Esophagus mucosa (tissue), 1 donor: Measurements from ENCODE around the gene PPP3R1. TPM values are rescaled to one million over a fixed set of nuclear protein-coding genes. Genes with fewer than 3 reads are reported as not detected.

Experiments
- ATAC-seq: fragments of 200-7000 bp; cut with Tn5 transposase; one replicate; pipeline ENCODE4 v1.9.1; 2020
- total RNA-seq: library from RNA; stranded (reverse); gene quantifications from one replicate; pipeline ENCODE4 v1.2.4, GENCODE V29; 2023
- donor health status: DM: yes; HTN: yes; CAD: no.

Gene PPP3R1
- total RNA-seq, 1 donor from 2014 or later, result 40.8 TPM

GRCh38 chr2:68230241-68231060 lies 21.9 kb downstream of the PPP3R1 start:
- ATAC-seq, result no peak

DNA sequence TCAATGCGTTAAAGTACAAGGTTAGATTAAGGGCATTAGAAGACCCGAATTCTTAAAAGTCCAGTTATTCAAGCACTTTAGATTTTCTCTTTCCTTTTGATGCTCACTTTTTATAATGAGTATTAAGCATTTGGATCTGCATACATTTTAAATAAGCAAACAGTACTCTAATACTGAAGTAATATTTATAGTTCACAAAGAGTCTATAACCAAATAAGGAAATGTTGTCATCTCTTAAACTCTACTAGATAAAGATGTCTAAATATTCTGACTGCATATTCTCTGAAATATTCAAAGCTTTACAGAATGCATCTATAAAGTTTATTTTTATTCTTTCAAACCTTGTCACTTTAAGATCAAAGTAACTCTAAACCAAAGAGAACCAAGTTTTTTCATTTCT lies 25.5 kb downstream of the PPP3R1 start:
- no peak for ATAC-seq

GRCh38 chr2:68225119-68225632 lies 27.2 kb downstream of the PPP3R1 start:
- ATAC-seq, result peak; percentile 33

- ATAC-seq, result no peak
These were observed 28.9 kb downstream of the PPP3R1 start for GRCh38 chr2:68223419-68223818.

DNA sequence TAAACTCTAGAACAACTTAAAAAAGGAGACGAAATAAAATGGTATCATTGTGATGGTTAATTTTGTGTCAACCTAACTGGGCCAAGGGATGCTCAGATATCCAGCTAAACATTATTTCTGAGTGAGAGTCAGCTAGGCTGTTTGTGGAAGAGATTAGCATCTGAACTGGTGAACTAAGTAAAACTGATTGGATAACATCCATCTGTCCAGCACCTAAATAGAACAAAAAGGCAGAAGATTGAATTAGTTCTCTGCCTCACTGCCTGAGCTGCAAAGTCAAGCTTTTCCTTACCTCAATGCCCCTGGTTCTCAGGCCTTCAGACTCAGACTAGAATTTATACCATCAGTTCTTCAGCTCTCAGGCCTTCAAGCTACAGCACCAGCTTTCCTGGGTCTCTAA lies 30.0 kb downstream of the PPP3R1 start:
- ATAC-seq, result no peak

DNA sequence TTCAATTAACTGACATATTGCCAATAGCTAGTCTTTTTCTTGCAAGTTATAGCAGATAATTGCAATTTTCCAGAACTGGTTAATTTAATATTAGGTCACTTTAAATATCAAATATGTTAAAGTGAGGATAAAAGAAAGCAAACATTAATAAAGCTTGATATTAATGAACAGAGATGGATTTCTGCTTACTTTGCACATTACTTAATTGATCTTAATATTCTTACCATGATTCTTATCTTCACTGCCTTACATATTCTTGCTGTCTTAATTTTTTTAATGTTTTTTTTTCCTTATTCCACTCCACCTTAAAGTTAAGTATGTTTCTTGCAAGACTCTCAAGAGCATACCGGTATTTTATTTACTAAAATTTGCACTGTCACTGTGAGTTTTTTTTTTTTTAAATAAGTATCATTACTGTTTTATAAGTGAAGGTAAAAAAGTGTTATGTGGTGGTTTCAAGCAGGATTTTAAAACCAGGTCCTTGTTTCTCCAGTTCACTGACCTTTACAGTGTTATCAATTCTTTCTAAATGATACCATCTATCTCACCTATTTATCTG lies 33.9 kb downstream of the PPP3R1 start:
- ATAC-seq, result no peak

DNA sequence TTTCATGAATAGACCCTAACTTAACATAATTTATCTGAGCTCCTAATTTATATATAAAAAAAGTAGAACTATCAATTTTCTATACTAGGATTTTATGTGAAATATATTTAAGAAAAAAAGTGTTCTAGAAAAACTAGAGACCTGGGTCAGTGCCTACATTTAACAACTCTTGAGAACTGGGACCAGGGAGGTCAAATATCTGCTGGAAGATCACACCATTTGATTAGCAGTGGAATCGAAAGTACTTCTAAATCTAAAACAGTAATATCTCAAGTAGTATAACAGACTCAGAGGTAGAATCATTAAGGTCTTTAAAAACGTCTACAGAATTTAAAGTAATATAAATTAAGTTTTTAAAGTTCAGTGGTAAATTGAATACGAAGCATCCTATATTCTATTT lies 34.6 kb downstream of the PPP3R1 start:
- ATAC-seq, result no peak

DNA sequence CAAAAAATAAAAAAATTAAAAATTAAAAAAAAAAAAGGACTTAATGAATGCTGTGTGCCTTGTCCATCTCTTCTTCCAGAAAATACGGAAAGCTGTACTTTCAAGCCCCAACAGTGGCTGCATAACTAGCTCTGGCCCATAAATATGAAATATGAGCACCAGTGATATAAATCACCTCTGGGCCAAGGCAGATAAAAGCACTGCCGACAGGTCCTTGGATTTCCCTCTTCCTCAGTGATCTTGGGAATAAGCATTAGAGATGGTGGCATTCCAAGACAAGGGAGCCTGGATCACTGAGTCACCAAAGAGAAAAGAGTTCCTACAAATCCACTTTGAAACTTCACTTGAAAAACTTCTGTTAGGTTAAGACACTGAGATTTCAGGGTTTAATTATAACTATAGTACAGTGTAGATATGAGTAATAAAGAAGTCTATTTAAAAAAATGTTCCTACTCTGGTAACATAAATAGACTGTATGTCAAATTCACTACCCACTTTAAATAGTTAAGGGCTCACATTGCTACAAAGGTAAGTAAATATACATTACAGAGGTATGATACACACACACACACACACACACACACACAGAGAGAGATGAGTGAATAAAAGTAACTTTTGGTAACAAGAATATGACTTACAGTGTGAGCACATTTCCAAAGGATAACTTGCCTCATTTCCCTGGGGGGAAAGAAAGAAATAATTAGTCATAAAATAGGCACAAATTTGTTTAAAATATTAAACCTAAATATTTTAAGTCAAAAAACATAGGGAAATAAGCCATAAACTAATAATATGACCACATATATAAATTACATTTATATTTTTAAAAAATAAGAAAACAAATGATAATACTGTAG lies 35.6 kb downstream of the PPP3R1 start:
- ATAC-seq, result no peak

- ATAC-seq, result no peak
These were observed 38.0 kb downstream of the PPP3R1 start for GRCh38 chr2:68214381-68214780.

- ATAC-seq, result no peak
These were observed 45.5 kb downstream of the PPP3R1 start for GRCh38 chr2:68206793-68207192.

DNA sequence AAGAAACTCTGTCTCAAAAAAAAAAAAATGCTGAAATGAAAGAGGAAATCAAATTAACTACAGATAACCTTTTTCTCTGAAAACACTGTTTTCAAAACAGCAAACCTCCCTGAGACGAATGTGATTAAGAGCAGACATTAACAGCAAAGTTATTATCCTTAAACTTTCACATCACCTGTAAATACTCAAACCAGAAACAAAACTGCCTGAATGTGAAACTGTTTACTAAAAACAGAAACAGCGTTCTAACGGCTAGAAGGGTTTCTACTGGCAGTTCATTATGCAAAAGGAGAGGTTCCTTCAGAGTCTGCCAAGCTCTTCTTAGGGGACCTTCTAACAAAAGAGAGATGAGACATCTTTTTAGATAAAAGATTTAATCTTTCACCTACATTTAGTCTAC lies 48.7 kb downstream of the PPP3R1 start:
- no peak for ATAC-seq

DNA sequence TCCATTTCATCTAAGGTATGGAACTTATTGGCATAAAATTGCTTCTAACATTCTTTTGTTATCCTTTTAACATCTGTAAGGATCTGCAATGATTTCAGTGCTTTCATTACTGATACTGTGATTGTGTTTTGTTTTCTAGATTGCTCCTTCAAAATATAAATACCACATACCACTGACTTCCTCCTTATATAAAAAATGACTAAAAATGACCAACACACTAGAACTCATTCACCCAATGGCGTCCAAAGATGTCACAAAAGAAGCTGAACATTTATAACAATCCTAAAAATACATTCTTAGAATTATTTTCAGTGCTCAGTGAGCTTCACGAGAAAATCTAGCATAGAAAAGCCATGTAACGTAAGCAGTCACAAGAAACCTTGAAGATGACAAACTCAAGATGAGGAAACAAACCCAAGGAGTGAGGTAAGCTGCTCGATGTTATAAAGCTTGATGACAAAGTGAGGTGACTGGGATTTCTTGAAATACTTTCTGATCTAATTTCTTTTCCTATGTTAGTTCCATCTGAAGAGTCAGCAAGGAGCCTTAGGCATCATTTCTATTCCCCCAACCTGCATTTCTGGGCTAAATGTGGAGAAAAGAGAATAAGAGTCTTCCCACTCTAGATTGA lies 52.1 kb downstream of the PPP3R1 start:
- no peak for ATAC-seq

GRCh38 chr2:68196120-68196716 lies 56.1 kb downstream of the PPP3R1 start:
- ATAC-seq, result no peak

- no peak for ATAC-seq
These were observed 57.2 kb downstream of the PPP3R1 start for GRCh38 chr2:68195096-68195495.

- ATAC-seq, result no peak
These were observed 58.5 kb downstream of the PPP3R1 start for GRCh38 chr2:68193787-68194372.

GRCh38 chr2:68193144-68193543 lies 59.2 kb downstream of the PPP3R1 start:
- ATAC-seq, result no peak

GRCh38 chr2:68190991-68191731 lies 61.2 kb downstream of the PPP3R1 start:
- ATAC-seq, result peak; percentile 95

GRCh38 chr2:68189991-68190784 lies 62.1 kb downstream of the PPP3R1 start:
- no peak for ATAC-seq

DNA sequence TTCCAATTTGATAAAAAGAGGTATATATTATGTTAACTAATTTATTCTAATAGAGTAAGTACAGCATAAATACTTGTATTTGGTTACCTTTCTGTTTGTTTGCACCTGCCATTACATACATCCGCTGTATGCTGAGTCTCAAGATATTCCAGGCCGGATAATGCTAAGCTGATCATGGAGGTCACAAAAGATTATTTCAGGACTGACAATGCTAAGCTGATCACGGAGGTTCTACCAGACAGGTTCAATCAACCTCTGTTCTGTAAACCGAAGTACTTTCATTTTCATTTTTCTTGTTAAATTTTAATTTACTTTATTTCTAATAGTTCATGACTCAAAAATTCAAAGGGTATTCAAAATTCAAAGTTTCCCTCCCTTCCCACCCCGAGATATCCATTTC lies 63.5 kb downstream of the PPP3R1 start:
- ATAC-seq, result no peak

DNA sequence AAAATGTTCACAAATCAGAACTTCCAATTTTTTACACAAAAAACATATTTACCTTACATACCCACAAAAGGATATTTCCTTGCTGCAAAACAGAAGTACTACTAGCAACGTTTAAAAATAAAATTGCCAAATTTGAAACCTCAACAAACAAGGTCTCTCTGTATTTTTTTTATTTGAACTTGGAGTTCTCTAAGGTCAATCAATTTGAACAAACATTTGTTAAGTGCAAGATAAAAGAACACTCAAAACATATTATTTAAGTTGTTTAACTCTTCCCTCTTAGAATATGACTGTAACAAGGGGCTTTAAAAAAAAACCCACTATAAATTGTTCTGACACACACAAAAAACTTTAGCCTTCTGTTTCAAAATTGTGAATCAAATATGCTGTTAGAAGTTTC lies 65.0 kb downstream of the PPP3R1 start:
- no peak for ATAC-seq
